Measurements from ENCODE around the gene MEPE. TPM values are rescaled to one million over a fixed set of nuclear protein-coding genes. Genes with fewer than 3 reads are reported as not detected.

The MEPE gene, protein sequence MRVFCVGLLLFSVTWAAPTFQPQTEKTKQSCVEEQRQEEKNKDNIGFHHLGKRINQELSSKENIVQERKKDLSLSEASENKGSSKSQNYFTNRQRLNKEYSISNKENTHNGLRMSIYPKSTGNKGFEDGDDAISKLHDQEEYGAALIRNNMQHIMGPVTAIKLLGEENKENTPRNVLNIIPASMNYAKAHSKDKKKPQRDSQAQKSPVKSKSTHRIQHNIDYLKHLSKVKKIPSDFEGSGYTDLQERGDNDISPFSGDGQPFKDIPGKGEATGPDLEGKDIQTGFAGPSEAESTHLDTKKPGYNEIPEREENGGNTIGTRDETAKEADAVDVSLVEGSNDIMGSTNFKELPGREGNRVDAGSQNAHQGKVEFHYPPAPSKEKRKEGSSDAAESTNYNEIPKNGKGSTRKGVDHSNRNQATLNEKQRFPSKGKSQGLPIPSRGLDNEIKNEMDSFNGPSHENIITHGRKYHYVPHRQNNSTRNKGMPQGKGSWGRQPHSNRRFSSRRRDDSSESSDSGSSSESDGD
- polyA plus RNA-seq (ENCODE audit: insufficient read length): not detected

DNA sequence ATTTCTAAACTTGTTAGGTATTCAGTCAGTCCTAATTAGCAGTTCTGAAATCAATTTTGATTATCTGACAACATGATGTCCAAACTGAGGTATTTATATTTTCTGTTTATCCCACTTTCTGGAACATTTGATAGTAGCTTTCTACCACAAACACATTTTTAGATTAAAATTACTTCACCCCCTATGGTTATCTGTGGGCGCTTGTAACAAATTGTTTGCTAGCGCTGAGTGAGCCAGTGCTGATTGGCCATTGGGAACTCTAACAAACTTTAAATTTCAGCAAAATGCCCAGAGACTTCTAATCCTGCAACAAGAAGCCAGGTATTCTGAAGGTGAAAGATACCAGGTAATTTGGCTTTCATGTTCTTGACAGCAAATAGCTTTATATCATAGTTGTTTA is at the start of gene MEPE:
MEPE (plus strand) TSS at position 301 of the 400 bp plus-strand sequence. CDS start 1,746 bp downstream, outside the sequence.
- no peak for DNase-seq (ENCODE audit: low read depth)

GRCh38 chr4:87783781-87784180 is 49.0 kb upstream of the MEPE start:
- no peak for DNase-seq (ENCODE audit: low read depth)

GRCh38 chr4:87785731-87786509 is 46.8 kb upstream of the MEPE start:
- DNase-seq (ENCODE audit: low read depth): no peak

- DNase-seq (ENCODE audit: low read depth): no peak
Observed at GRCh38 chr4:87799301-87800113, 33.3 kb upstream of the MEPE start, which contains the start of gene IBSP. Gene IBSP (plus strand): TSS chr4:87799554. CDS start chr4:87802362, 2,808 bp downstream.

GRCh38 chr4:87802858-87803257 is 29.9 kb upstream of the MEPE start:
- no peak for DNase-seq (ENCODE audit: low read depth)

GRCh38 chr4:87803421-87803820 is 29.3 kb upstream of the MEPE start:
- DNase-seq (ENCODE audit: low read depth): no peak

DNA sequence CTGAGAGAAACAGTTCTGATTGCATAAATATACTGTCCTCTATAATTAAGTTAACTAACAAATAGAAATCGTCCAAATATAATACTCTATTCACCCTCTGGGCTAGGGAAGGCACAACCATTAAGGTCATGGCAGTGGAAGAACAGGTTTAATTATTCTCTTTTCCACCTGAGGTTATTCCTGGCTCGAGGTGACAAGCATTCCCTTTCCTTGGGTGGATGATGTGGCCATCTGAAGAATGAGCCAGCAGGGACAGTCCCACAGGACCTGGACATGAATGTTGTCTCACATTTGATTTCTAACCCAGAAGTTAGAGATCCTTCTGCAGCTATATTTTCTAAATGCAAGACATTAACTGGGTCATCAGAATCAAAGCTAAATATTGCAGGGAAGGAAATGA is 27.9 kb upstream of the MEPE start:
- DNase-seq (ENCODE audit: low read depth): no peak

DNA sequence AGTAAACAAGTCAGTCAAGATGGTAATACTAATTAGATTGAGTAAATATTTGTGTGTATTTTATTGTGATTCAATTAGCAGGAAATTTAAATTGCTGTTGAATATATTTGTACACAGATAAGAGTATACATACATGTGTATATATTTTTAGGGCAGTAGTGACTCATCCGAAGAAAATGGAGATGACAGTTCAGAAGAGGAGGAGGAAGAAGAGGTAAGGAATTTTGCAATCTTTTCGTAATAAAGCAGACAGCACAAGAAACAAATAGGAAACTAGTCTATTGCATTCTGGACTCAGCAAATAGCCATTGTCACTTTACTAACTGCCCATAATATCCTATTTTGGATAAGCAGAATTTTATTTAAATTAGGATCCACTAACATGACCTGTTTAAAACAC is 26.8 kb upstream of the MEPE start:
- DNase-seq (ENCODE audit: low read depth): no peak

GRCh38 chr4:87806520-87806919 is 26.2 kb upstream of the MEPE start:
- no peak for DNase-seq (ENCODE audit: low read depth)

DNA sequence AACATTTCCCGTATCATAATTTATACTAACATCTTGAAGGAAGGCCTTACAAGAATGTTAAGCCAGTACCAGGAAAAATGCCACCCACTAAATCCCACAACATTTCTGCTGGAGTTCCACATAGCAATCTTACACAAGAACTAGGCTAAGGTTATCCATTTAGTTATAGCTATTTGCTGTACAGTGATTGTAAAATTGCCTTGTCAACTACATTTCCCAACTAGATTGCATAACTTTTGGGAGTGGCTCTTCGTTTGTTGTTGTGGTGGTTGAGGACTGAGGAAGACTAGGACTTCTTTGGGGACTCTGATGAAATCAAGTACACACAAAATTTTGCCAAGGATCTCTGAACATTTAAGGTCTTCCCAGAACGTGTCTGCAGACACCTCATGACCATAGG is 25.4 kb upstream of the MEPE start:
- DNase-seq (ENCODE audit: low read depth): no peak

GRCh38 chr4:87811977-87812376 is 20.8 kb upstream of the MEPE start:
- no peak for DNase-seq (ENCODE audit: low read depth)

- DNase-seq (ENCODE audit: low read depth): no peak
Observed at GRCh38 chr4:87819281-87819919, 13.4 kb upstream of the MEPE start.

- no peak for DNase-seq (ENCODE audit: low read depth)
Observed at GRCh38 chr4:87823200-87823599, 9.6 kb upstream of the MEPE start.

DNA sequence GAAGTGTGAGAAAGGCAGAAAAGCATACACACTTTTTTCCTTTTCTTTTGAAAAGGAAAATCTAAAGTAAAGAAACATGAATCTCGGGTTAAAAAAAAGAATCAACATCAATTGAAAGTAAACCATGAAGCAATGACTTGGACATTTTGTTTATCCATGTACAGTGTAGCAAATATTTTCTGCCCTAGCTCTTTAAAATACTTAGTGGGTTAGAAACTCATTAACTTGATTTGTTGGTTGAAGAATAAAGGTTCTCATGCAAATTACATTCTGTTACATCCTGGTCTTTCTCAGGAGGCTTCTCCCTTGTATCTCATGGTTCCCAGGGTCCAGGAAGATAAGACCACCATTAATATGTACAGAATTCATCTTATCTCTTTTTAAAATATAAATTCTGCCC is 9.0 kb upstream of the MEPE start:
- DNase-seq (ENCODE audit: low read depth): no peak

GRCh38 chr4:87824352-87824751 is 8.4 kb upstream of the MEPE start:
- DNase-seq (ENCODE audit: low read depth): no peak

- no peak for DNase-seq (ENCODE audit: low read depth)
Observed at GRCh38 chr4:87834401-87834800, 1.6 kb downstream of the MEPE start.

DNA sequence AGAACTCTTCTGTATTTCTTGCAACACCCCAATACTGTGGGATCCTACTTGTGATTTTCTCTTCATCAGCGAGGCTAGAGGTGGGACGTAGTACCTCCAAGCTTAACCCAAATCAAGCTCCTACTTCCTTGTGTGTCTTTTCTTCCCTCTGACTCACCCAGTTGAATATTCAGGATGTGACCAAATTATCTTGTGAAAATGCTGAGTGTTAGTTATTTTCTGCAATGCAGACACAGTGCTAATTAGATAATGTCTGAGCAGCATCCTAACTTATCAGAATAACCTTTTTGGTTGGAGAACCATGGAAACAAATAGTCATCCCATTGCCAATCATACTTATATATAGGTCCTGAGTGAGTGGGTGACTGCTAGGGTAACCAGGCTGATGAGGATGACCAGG is 2.4 kb downstream of the MEPE start:
- DNase-seq (ENCODE audit: low read depth): no peak

- no peak for DNase-seq (ENCODE audit: low read depth)
Observed at GRCh38 chr4:87835743-87836142, 3.0 kb downstream of the MEPE start.

- DNase-seq (ENCODE audit: low read depth): no peak
Observed at GRCh38 chr4:87838205-87838604, 5.4 kb downstream of the MEPE start.

DNA sequence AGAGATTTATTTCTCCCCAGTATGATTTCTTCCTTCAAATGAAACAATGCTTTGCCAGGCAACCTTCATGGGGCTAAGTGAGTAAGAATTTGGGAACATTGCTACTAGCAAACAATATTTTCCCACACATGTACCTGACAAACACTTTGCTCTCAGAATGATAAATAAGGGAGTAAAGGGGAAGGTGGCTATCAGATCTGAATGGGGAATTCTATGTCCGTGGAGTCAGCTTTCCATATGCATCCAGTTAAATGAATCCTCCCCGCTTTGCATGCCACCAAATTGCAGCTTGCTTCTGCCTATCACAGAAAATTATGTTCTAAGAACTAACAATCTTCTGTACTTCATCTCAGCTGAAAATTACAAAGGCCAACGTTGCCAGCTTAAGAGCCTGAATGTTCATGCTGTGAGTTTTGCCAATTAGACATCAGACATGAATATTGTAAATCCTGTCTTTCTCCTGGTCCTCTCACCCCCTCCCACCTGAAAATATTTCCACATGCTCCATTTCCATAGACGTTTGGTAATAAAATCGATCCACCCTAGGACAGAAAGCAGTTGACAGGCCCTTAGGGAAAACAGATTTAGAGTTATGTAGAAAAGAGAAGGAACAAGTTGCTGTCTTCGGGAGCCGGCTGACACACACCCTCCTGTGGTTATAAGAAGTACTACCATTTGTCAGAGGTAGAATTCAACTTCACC is 6.3 kb downstream of the MEPE start:
- DNase-seq (ENCODE audit: low read depth): no peak

DNA sequence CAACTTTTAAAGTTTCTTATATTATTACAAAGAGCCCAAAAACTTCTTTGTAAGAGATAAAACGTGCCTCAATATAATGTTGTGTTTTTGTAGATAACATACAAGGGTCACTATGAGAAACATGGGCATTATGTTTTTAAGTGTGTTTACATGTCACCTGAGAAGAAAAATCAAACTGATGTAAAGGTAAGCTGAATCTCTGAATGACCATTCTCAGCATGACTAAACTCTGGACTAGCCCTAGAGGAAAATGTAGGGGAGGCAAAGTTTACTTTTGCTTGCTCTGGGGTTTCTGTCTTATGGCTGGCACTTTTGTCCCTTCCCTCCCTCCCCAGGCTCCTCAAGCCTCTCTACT is 6.8 kb downstream of the MEPE start:
- DNase-seq (ENCODE audit: low read depth): no peak

Data from forelimb muscle (tissue), 1 donor.